GM18505 (cell line): ENCODE results near the gene C14orf93.

Experiments
- ATAC-seq: cut with Tn5 transposase; IDR thresholded peaks from one replicate; pipeline ENCODE4 v1.9.1; 2021; ENCODE audit not compliant: unreplicated experiment
- POLR2A ChIP-seq: IDR thresholded peaks from 4 replicates; pipeline ENCODE4 v1.6.1; 2011; ENCODE audit warnings: borderline replicate concordance; ENCODE audit not compliant: insufficient read depth, insufficient read length; ENCODE audit errors: extremely low read depth

The C14orf93 gene

GRCh38 chr14:23035303-23036144 lies 25.6 kb upstream of the C14orf93 start:
- TF ChIP-seq POLR2A: no peak
- ATAC-seq: no peak

- ATAC-seq: peak; percentile 89
- peak; percentile 89 for TF ChIP-seq POLR2A
These were observed 24.8 kb upstream of the C14orf93 start, which contains the start of gene PSMB5 for GRCh38 chr14:23034498-23035302. TSS of gene PSMB5 (minus strand) at chr14:23034900. CDS start at chr14:23034881, 19 bp downstream.

GRCh38 chr14:23033801-23034497 lies 24.0 kb upstream of the C14orf93 start:
- ATAC-seq: no peak
- no peak for TF ChIP-seq POLR2A

GRCh38 chr14:23033251-23033727 lies 23.3 kb upstream of the C14orf93 start:
- ATAC-seq: no peak
- TF ChIP-seq POLR2A: no peak

- no peak for TF ChIP-seq POLR2A
- no peak for ATAC-seq
These were observed 21.0 kb upstream of the C14orf93 start for GRCh38 chr14:23030936-23031335.

GRCh38 chr14:23028799-23029198 lies 18.9 kb upstream of the C14orf93 start:
- no peak for TF ChIP-seq POLR2A
- ATAC-seq: no peak

GRCh38 chr14:23025151-23025814 lies 15.3 kb upstream of the C14orf93 start:
- no peak for ATAC-seq
- TF ChIP-seq POLR2A: no peak

GRCh38 chr14:23024612-23025075 lies 14.7 kb upstream of the C14orf93 start:
- TF ChIP-seq POLR2A: no peak
- no peak for ATAC-seq

- ATAC-seq: no peak
- TF ChIP-seq POLR2A: no peak
These were observed 13.8 kb upstream of the C14orf93 start for GRCh38 chr14:23023795-23024152.

GRCh38 chr14:23023022-23023794 lies 13.3 kb upstream of the C14orf93 start:
- TF ChIP-seq POLR2A: no peak
- no peak for ATAC-seq

GRCh38 chr14:23021889-23022442 lies 12.0 kb upstream of the C14orf93 start:
- no peak for TF ChIP-seq POLR2A
- ATAC-seq: no peak

GRCh38 chr14:23021434-23021833 lies 11.5 kb upstream of the C14orf93 start:
- no peak for TF ChIP-seq POLR2A
- ATAC-seq: no peak
